Stomach (tissue), 4 donors: ENCODE results near the gene UBE2D2.

ENCODE experiments used
- CTCF ChIP-seq, 7 experiments: fragments of 450-650 bp in 4 of 7; fragments of 200-600 bp in 3 of 7; sonication (generic) in 3 of 7; IDR thresholded peaks; one replicate each; pipeline ENCODE4 v1.5.1; 2016 to 2019; ENCODE audit warnings: antibody characterized with exemption in 7 of 7, control low read depth in 2 of 7, mild to moderate bottlenecking in 1 of 7
- EP300 ChIP-seq: sonication (generic); formaldehyde crosslinking; IDR thresholded peaks from one replicate; pipeline ENCODE4 v1.6.1; 2017; ENCODE audit warnings: antibody characterized with exemption

- TF ChIP-seq CTCF (IDR thresholded peaks at IDR 0.05) = no peak
- no peak for TF ChIP-seq EP300
Observed at GRCh38 chr5:139664727-139665351, 103.7 kb downstream of the UBE2D2 start.
